NCI-H146 treated with DMSO at 0.1 percent for 48 hours (cell line): ENCODE data around the gene SIGLEC1.

Experiments used
- DNase-seq: peaks from one replicate; lab custom pipeline; 2025; ENCODE audit not compliant: unreplicated experiment; lab: John Stamatoyannopoulos, UW

The SIGLEC1 gene

GRCh38 chr20:3728876-3729275 lies 16.5 kb upstream of the SIGLEC1 start:
- DNase-seq: no peak

- no peak for DNase-seq
These were observed 16.0 kb upstream of the SIGLEC1 start for GRCh38 chr20:3728354-3728753.

- DNase-seq: no peak
These were observed 15.1 kb upstream of the SIGLEC1 start for GRCh38 chr20:3727401-3728021.

GRCh38 chr20:3724356-3724755 lies 12.0 kb upstream of the SIGLEC1 start:
- no peak for DNase-seq

- DNase-seq: no peak
These were observed 10.9 kb upstream of the SIGLEC1 start for GRCh38 chr20:3723284-3723683.

- no peak for DNase-seq
These were observed 9.5 kb upstream of the SIGLEC1 start for GRCh38 chr20:3721912-3722311.

GRCh38 chr20:3720626-3721025 lies 8.2 kb upstream of the SIGLEC1 start:
- no peak for DNase-seq

- DNase-seq: no peak
These were observed 7.7 kb upstream of the SIGLEC1 start for GRCh38 chr20:3720068-3720467.

- no peak for DNase-seq
These were observed 6.6 kb upstream of the SIGLEC1 start for GRCh38 chr20:3719046-3719445.

- no peak for DNase-seq
These were observed 3.9 kb upstream of the SIGLEC1 start for GRCh38 chr20:3716195-3716834.

- no peak for DNase-seq
These were observed 1.7 kb upstream of the SIGLEC1 start for GRCh38 chr20:3714092-3714491.

GRCh38 chr20:3711484-3711941 lies 887 bp downstream of the SIGLEC1 start:
- no peak for DNase-seq

- DNase-seq: no peak
These were observed 1.5 kb downstream of the SIGLEC1 start for GRCh38 chr20:3710703-3711483.

- no peak for DNase-seq
These were observed 2.4 kb downstream of the SIGLEC1 start for GRCh38 chr20:3710011-3710466.

GRCh38 chr20:3707508-3707899 lies 4.9 kb downstream of the SIGLEC1 start:
- no peak for DNase-seq

- DNase-seq: no peak
These were observed 5.5 kb downstream of the SIGLEC1 start for GRCh38 chr20:3706774-3707507.

GRCh38 chr20:3705970-3706739 lies 6.2 kb downstream of the SIGLEC1 start:
- DNase-seq: no peak

- DNase-seq: no peak
These were observed 6.9 kb downstream of the SIGLEC1 start for GRCh38 chr20:3705491-3705969.

- no peak for DNase-seq
These were observed 8.3 kb downstream of the SIGLEC1 start for GRCh38 chr20:3704087-3704486.

GRCh38 chr20:3702611-3703391 lies 9.6 kb downstream of the SIGLEC1 start:
- no peak for DNase-seq
